PC-3 (cell line): Measurements from ENCODE around the gene THUMPD2. TPM values are rescaled to one million over a fixed set of nuclear protein-coding genes. Genes with fewer than 3 reads are reported as not detected.
"Not testable (repeated sequence)": the region's sequence is repeated elsewhere in the genome, so short reads cannot be mapped to it uniquely, and the experiment has no call there.

Experiments used
- ATAC-seq: fragments of 200-7000 bp; cut with Tn5 transposase; 2 replicates; pipeline ENCODE4 v1.9.1; 2020; ENCODE audit warnings: mild to moderate bottlenecking, moderate library complexity
- BruUV-seq: library from RNA; stranded (reverse); fragments of 400-500 nt; replicated peaks from 2 replicates; lab custom pipeline; 2021; lab: Mats Ljungman, UMichigan
- CTCF ChIA-PET: fragments of 300-600 bp; sonication (Branson Sonifier 250); formaldehyde crosslinking; loops from one replicate; lab custom pipeline; 2022; ENCODE audit warnings: antibody characterized with exemption; lab: Charles Lee
- POLR2A ChIA-PET: fragments of 300-600 bp; sonication (Branson Sonifier 250); formaldehyde crosslinking; loops from one replicate; lab custom pipeline; 2022; ENCODE audit warnings: antibody characterized with exemption; ENCODE audit not compliant: unreplicated experiment; lab: Charles Lee
- DNase-seq: peaks from one replicate; pipeline ENCODE4 v3.0.0-alpha.2; 2015
- H2AFZ ChIP-seq: fragments of 300-600 bp; sonication (generic); 2 replicates; pipeline ENCODE4 v1.6.0; 2016; ENCODE audit warnings: antibody characterized with exemption, low read length
- H3F3A ChIP-seq: fragments of 300-600 bp; sonication (generic); one replicate; pipeline ENCODE4 v1.6.0; 2017; ENCODE audit warnings: antibody characterized with exemption, low read length, control low read depth, mild to moderate bottlenecking; ENCODE audit not compliant: unreplicated experiment
- H3K27ac ChIP-seq: fragments of 300-600 bp; sonication (generic); 2 replicates; pipeline ENCODE4 v1.5.1; 2016; ENCODE audit warnings: mild to moderate bottlenecking, low read length
- H3K27me3 ChIP-seq: fragments of 300-600 bp; sonication (generic); 2 replicates; pipeline ENCODE4 v1.6.1; 2016; ENCODE audit warnings: low read length, mixed read lengths
- H3K36me3 ChIP-seq: fragments of 300-600 bp; sonication (generic); 2 replicates; pipeline ENCODE4 v1.6.1; 2016; ENCODE audit warnings: low read depth, mixed run types, low read length, mixed read lengths
- H3K4me1 ChIP-seq: fragments of 300-600 bp; sonication (generic); 2 replicates; pipeline ENCODE4 v1.5.1; 2016; ENCODE audit warnings: low read length; ENCODE audit not compliant: insufficient read depth
- H3K4me2 ChIP-seq: fragments of 300-600 bp; sonication (generic); 2 replicates; pipeline ENCODE4 v1.6.0; 2016; ENCODE audit warnings: low read length
- H3K4me3 ChIP-seq: fragments of 300-600 bp; sonication (generic); 2 replicates; pipeline ENCODE4 v1.5.1; 2016; ENCODE audit warnings: mild to moderate bottlenecking, low read length, mixed read lengths
- H3K79me2 ChIP-seq: fragments of 300-600 bp; sonication (generic); 2 replicates; pipeline ENCODE4 v1.6.1; 2017; ENCODE audit warnings: low read length, mixed read lengths
- H3K9ac ChIP-seq: fragments of 300-600 bp; sonication (generic); 2 replicates; pipeline ENCODE4 v1.6.0; 2016; ENCODE audit warnings: mild to moderate bottlenecking, low read length
- H3K9me2 ChIP-seq: fragments of 300-600 bp; sonication (generic); replicated peaks from 2 replicates; pipeline ENCODE4 v1.6.1; 2016; ENCODE audit warnings: mixed run types, low read length, mixed read lengths
- H3K9me3 ChIP-seq: fragments of 300-600 bp; sonication (generic); 2 replicates; pipeline ENCODE4 v1.6.1; 2016; ENCODE audit warnings: low read length, mixed read lengths
- H4K20me1 ChIP-seq: fragments of 300-600 bp; sonication (generic); 2 replicates; pipeline ENCODE4 v1.6.1; 2016; ENCODE audit warnings: low read length, mixed read lengths
- EZH2 ChIP-seq: fragments of 300-600 bp; sonication (generic); IDR thresholded peaks from one replicate; pipeline ENCODE4 v1.6.1; 2017; ENCODE audit warnings: antibody characterized with exemption, mild to moderate bottlenecking, low read length; ENCODE audit not compliant: unreplicated experiment
- EZH2phosphoT487 ChIP-seq: fragments of 300-600 bp; sonication (generic); IDR thresholded peaks from 2 replicates; pipeline ENCODE4 v1.6.1; 2018; ENCODE audit warnings: mild to moderate bottlenecking, antibody characterized with exemption, low read length, borderline replicate concordance
- intact Hi-C: fragments of 100-400 bp; cut with micrococcal nuclease; formaldehyde crosslinking; loops from 2 replicates; pipeline ENCODE4 v1.9.0; 2023
- total RNA-seq: library from RNA; depleted of rRNA; stranded (reverse); fragments of >200 nt; gene quantifications from 2 replicates; pipeline ENCODE4 v1.2.3, GENCODE V29; 2014
- TF ChIP-seq, protein P1 (sequence below): fragments of 300-600 bp; sonication (generic); conservative IDR thresholded peaks from 2 replicates; pipeline ENCODE4 v1.5.1; 2017; ENCODE audit warnings: antibody characterized with exemption, low read depth, mild to moderate bottlenecking, low read length

Gene THUMPD2
- total RNA-seq, 1 experiment from 2014 or later = 10.2 TPM

DNA sequence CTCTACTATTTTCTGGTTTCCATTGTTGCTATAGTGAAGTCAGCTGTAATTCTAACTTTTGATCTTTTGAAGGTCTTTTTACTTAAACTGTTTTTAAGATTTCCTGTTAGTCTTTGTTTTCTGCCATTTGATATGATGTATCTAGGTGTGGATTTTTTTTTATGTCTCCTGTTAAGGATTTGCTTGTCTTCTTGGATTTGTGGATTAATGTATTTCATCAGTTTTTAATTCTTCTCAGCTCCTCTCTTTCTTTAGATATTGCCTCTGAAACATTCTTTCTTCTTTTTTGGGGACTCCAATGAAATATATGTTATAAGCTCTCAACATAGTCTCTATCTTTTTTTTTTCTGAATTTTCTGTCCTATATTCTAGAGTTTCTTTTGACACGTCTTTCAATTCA is 24.8 kb upstream of the THUMPD2 start:
- intact Hi-C loops = no loop called here
- no peak overlapping the region for H3K27ac ChIP-seq
- TF ChIP-seq EZH2 (no peak), EZH2phosphoT487 (no peak)
- TF ChIP-seq, protein P1, sequence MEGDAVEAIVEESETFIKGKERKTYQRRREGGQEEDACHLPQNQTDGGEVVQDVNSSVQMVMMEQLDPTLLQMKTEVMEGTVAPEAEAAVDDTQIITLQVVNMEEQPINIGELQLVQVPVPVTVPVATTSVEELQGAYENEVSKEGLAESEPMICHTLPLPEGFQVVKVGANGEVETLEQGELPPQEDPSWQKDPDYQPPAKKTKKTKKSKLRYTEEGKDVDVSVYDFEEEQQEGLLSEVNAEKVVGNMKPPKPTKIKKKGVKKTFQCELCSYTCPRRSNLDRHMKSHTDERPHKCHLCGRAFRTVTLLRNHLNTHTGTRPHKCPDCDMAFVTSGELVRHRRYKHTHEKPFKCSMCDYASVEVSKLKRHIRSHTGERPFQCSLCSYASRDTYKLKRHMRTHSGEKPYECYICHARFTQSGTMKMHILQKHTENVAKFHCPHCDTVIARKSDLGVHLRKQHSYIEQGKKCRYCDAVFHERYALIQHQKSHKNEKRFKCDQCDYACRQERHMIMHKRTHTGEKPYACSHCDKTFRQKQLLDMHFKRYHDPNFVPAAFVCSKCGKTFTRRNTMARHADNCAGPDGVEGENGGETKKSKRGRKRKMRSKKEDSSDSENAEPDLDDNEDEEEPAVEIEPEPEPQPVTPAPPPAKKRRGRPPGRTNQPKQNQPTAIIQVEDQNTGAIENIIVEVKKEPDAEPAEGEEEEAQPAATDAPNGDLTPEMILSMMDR = no peak
- POLR2A ChIA-PET = no interaction called here
- H3K79me2 ChIP-seq = no peaks in the 10 kb centered on the region
- no peak for ATAC-seq
- no peaks in the 10 kb centered on the region for H3K4me1 ChIP-seq
- no peaks in the 10 kb centered on the region for H3F3A ChIP-seq
- 0 out of 2 replicates have a peak, but pooled peaks cover 8% of the 10 kb centered on the region for H3K9me3 ChIP-seq
- H3K9ac ChIP-seq = no peak overlapping the region
- H3K36me3 ChIP-seq = no peaks in the 10 kb centered on the region
- DNase-seq = no peak
- no peaks in the 10 kb centered on the region for H3K27me3 ChIP-seq
- no TSS peak for BruUV-seq
- no peak overlapping the region for H2AFZ ChIP-seq
- H3K4me2 ChIP-seq = no peak overlapping the region
- no peaks in the 10 kb centered on the region for H4K20me1 ChIP-seq
- H3K4me3 ChIP-seq = no peak overlapping the region
- CTCF ChIA-PET = no interaction called here
- H3K9me2 ChIP-seq = no peaks in the 10 kb centered on the region

DNA sequence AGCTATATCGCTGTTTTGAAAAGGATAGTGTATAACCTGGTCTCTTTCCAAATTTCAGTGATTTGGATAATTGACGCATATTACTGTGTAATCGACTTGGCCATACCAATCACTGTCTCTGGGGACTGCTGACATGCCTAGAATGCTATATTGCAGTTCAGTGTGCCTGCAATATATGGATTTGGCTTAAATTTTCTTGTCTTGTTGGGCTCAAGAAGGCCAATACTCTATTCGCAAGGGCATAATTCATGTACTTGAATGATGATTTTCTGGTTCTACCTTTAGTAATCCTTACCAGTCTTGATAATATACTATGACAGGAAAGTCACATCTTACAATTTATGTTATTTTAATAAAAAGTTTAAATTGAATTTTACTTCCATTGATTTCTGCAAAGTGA is 21.7 kb upstream of the THUMPD2 start:
- no peaks in the 10 kb centered on the region for H3K27me3 ChIP-seq
- BruUV-seq = no TSS peak
- TF ChIP-seq EZH2phosphoT487 = no peak
- TF ChIP-seq, protein P1 = no peak
- TF ChIP-seq EZH2 = no peak
- ChIA-PET CTCF (no interaction called here), POLR2A (no interaction called here)
- intact Hi-C loops = no loop called here
- 0 out of 2 replicates have a peak, but pooled peaks cover 8% of the 10 kb centered on the region for H3K9me3 ChIP-seq
- H3K79me2 ChIP-seq = no peaks in the 10 kb centered on the region
- no peak for DNase-seq
- H3K4me1 ChIP-seq = no peaks in the 10 kb centered on the region
- no peak overlapping the region for H3K9ac ChIP-seq
- H2AFZ ChIP-seq = no peak overlapping the region
- H3K4me3 ChIP-seq = no peak overlapping the region
- no peaks in the 10 kb centered on the region for H3K36me3 ChIP-seq
- H3K27ac ChIP-seq = no peak overlapping the region
- H3K4me2 ChIP-seq = no peak overlapping the region
- no peaks in the 10 kb centered on the region for H3F3A ChIP-seq
- no peaks in the 10 kb centered on the region for H3K9me2 ChIP-seq
- no peaks in the 10 kb centered on the region for H4K20me1 ChIP-seq
- no peak for ATAC-seq

DNA sequence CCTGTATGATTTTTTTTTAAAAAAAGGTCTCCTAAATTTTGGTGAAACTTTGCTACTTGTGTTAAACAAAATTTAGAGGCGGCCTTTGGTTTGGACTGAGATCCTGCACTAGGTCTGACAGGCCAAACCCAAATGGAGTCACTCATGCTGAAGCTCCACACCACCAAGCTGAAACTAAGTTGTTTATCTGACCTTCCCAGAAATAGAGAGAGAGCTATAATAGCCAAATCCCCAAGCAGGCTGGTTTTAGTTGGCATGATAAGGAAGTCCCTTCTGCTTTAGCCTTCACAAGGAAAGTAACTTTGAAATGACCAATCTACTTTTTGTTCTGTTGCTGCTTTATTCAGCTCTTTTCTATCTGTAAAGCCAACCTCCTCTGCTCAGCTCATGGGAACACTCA is 17.1 kb upstream of the THUMPD2 start:
- BruUV-seq = no TSS peak
- TF ChIP-seq EZH2phosphoT487 (no peak), EZH2 (no peak)
- TF ChIP-seq, protein P1 = no peak
- POLR2A ChIA-PET = no interaction called here

DNA sequence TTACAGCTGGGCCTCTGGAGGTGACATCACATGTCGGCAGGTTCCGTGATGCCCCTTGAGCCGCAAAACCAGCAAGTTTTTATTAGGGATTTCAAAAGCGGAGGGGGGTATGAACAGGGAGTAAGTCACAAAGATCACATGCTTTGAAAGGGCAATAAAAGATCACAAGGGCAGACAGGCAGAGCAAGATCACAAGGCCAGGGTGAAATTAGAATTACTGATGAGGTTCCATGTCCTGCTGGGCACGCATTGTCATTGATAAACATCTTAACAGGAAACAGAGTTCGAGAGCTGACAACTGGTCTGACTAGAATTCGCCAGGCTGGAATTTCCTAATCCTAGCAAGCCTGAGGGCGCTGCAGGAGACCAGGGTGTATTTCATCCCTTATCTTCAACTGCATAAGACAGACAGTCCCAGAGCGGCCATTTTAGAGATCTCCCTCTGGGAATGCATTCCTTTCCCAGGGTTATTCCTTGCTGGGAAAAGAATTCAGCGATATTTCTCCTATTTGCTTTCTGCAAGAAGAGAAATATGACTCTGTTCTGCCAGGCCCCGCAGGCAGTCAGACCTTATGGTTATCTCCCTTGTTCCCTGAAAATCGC is 11.3 kb upstream of the THUMPD2 start:
- not testable (repeated sequence) for DNase-seq

More for the DNA sequence above, 17.1 kb upstream of the THUMPD2 start:
- CTCF ChIA-PET = no interaction called here
- Histone ChIP-seq H3K27ac (no peak overlapping the region), H3K4me3 (no peak overlapping the region), H3K9ac (no peak overlapping the region), H3K4me2 (no peak overlapping the region), H3K9me3 (no peaks in the 10 kb centered on the region), H3K4me1 (no peaks in the 10 kb centered on the region), H4K20me1 (no peaks in the 10 kb centered on the region), H3K27me3 (no peaks in the 10 kb centered on the region), H3K79me2 (no peaks in the 10 kb centered on the region), H3K36me3 (no peaks in the 10 kb centered on the region), H3F3A (no peaks in the 10 kb centered on the region), H3K9me2 (no peaks in the 10 kb centered on the region), H2AFZ (no peak overlapping the region)
- ATAC-seq (no peak), DNase-seq (no peak)
- intact Hi-C loops = no loop called here

More for the DNA sequence above, 11.3 kb upstream of the THUMPD2 start:
- H3K4me2 ChIP-seq, CTCF ChIA-PET, H3K4me3 ChIP-seq, ATAC-seq, H3K36me3 ChIP-seq, H3K27me3 ChIP-seq, H3K79me2 ChIP-seq, H3K27ac ChIP-seq, H4K20me1 ChIP-seq, H3K9me2 ChIP-seq, H3K4me1 ChIP-seq, BruUV-seq, H3F3A ChIP-seq, H2AFZ ChIP-seq, H3K9me3 ChIP-seq, POLR2A ChIA-PET, intact Hi-C loops, H3K9ac ChIP-seq: not testable (repeated sequence)
